K562 (cell line): ENCODE data around the gene TRAF3IP1. TPM values are rescaled to one million over a fixed set of nuclear protein-coding genes. Genes with fewer than 3 reads are reported as not detected.

Source experiments
- ATAC-seq: fragments of 200-7000 bp; cut with Tn5 transposase; 3 replicates; pipeline ENCODE4 v1.9.1; 2020; ENCODE audit warnings: moderate library complexity
- BruUV-seq: library from RNA; stranded (reverse); fragments of 400-500 nt; replicated peaks from 2 replicates; lab custom pipeline; 2021; lab: Mats Ljungman, UMichigan
- CTCF ChIA-PET: fragments of 300-600 bp; formaldehyde crosslinking; extraction: SDS; loops from one replicate; lab custom pipeline; 2021; ENCODE audit warnings: low intra/inter-chr PET ratio; lab: Yijun Ruan, JAX
- POLR2A ChIA-PET: fragments of 300-600, 350-650 bp; sonication (Branson Sonifier 250); formaldehyde crosslinking; extraction: SDS; loops from one replicate; lab custom pipeline; 2021; ENCODE audit warnings: antibody characterized with exemption, inconsistent platforms; lab: Yijun Ruan, JAX
- DNase-seq, 4 experiments: peaks; one replicate each; pipeline versions ENCODE4 v3.0.0 to v3.0.0-alpha.2; 2011 to 2018; ENCODE audit warnings: low spot score in 3 of 4, mixed read lengths in 3 of 4; ENCODE audit errors: extremely low read depth in 1 of 4
- FAIRE-seq: peaks from 2 replicates; lab custom pipeline; 2011; peaks lifted over from hg19 to GRCh38; lab: Jason Lieb, UNC
- H2AFZ ChIP-seq: 2 replicates; pipeline ENCODE4 v1.6.0; 2011; ENCODE audit warnings: low read depth, low read length, control low read depth, inconsistent platforms
- H3K27ac ChIP-seq: fragments of 200-600 bp; 3 replicates; pipeline ENCODE4 v1.8.0; 2011; ENCODE audit warnings: low read depth, mild to moderate bottlenecking, control low read depth, inconsistent platforms, low read length, moderate library complexity, mixed read lengths; ENCODE audit errors: extremely low read depth
- H3K27me3 ChIP-seq, 2 experiments: fragments of 300-600 bp in 1 of 2; 2 replicates in 1 of 2; 3 replicates in 1 of 2; pipeline versions ENCODE4 v1.6.0 to v1.8.0; 2011; ENCODE audit warnings: inconsistent platforms in 2 of 2, low read length in 2 of 2, mild to moderate bottlenecking in 1 of 2, mixed read lengths in 1 of 2, moderate library complexity in 1 of 2; ENCODE audit not compliant: control insufficient read depth in 2 of 2, insufficient read depth in 2 of 2
- H3K36me3 ChIP-seq: fragments of 300-600 bp; 3 replicates; pipeline ENCODE4 v1.8.0; 2011; ENCODE audit warnings: mild to moderate bottlenecking, low read length, inconsistent platforms; ENCODE audit not compliant: control insufficient read depth, insufficient read depth
- H3K4me1 ChIP-seq, 2 experiments: fragments of 200-600 bp in 1 of 2; replicated peaks in 1 of 2; 2 replicates in 1 of 2; 3 replicates in 1 of 2; pipeline versions ENCODE4 v1.5.1 to v1.8.0; 2011; ENCODE audit warnings: inconsistent platforms in 2 of 2, low read length in 2 of 2, mild to moderate bottlenecking in 1 of 2, mixed read lengths in 1 of 2, moderate library complexity in 1 of 2; ENCODE audit not compliant: control insufficient read depth in 2 of 2, insufficient read depth in 2 of 2
- H3K4me2 ChIP-seq: 2 replicates; pipeline ENCODE4 v1.6.1; 2011; ENCODE audit warnings: low read length, control low read depth, inconsistent platforms, mixed read lengths; ENCODE audit not compliant: insufficient read depth
- H3K4me3 ChIP-seq: fragments of 200-600 bp; sonication (generic), shearing (Covaris generic); 2 replicates; pipeline ENCODE4 v1.5.1; 2016; ENCODE audit warnings: control low read depth, inconsistent platforms
- H3K79me2 ChIP-seq: fragments of 200-600 bp; 3 replicates; pipeline ENCODE4 v1.8.0; 2011; ENCODE audit warnings: low read length, inconsistent platforms; ENCODE audit not compliant: control insufficient read depth, insufficient read depth
- H3K9ac ChIP-seq, 2 experiments: 2 replicates each; pipeline versions ENCODE4 v1.6.0 to v1.6.1; 2011; ENCODE audit warnings: low read depth in 2 of 2, low read length in 2 of 2, control low read depth in 1 of 2, inconsistent platforms in 1 of 2, mild to moderate bottlenecking in 1 of 2, mixed read lengths in 1 of 2; ENCODE audit not compliant: insufficient read depth in 1 of 2
- H3K9me1 ChIP-seq: one replicate; pipeline ENCODE4 v1.6.0; 2011; ENCODE audit warnings: inconsistent platforms, mild to moderate bottlenecking, low read length, moderate library complexity; ENCODE audit not compliant: control insufficient read depth, insufficient read depth
- H3K9me3 ChIP-seq: replicated peaks from 2 replicates; pipeline ENCODE4 v1.5.1; 2011; ENCODE audit warnings: low read depth, low read length, inconsistent platforms; ENCODE audit not compliant: control insufficient read depth, insufficient read depth
- H4K20me1 ChIP-seq: replicated peaks from 2 replicates; pipeline ENCODE4 v1.6.1; 2011; ENCODE audit warnings: low read length, inconsistent platforms, mixed read lengths; ENCODE audit not compliant: control insufficient read depth, insufficient read depth
- DPF2 ChIP-seq: fragments of 450-650 bp; IDR thresholded peaks from 2 replicates; pipeline ENCODE4 v1.6.1; 2016
- HDAC8 ChIP-seq: fragments of 450-650 bp; IDR thresholded peaks from 2 replicates; pipeline ENCODE4 v1.6.1; 2016; ENCODE audit warnings: mild to moderate bottlenecking, missing genetic modification characterization, moderate library complexity, missing compliant biosample characterization
- HMBOX1 ChIP-seq: sonication (generic); IDR thresholded peaks from 2 replicates; pipeline ENCODE4 v1.6.1; 2016
- KDM2B ChIP-seq: fragments of 250-450 bp; sonication (Bioruptor Pico); IDR thresholded peaks from 2 replicates; pipeline ENCODE4 v1.8.0; 2021; ENCODE audit warnings: mild to moderate bottlenecking, moderate library complexity
- MXD1 ChIP-seq: fragments of 250-450 bp; sonication (Bioruptor Pico); IDR thresholded peaks from 2 replicates; pipeline ENCODE4 v1.8.0; 2021; ENCODE audit warnings: borderline replicate concordance, mild to moderate bottlenecking, moderate library complexity; ENCODE audit not compliant: poor library complexity, severe bottlenecking
- PHF20 ChIP-seq: fragments of 450-650 bp; IDR thresholded peaks from 2 replicates; pipeline ENCODE4 v1.6.1; 2018; ENCODE audit not compliant: partially characterized antibody
- PURB ChIP-seq: sonication (generic); formaldehyde crosslinking; IDR thresholded peaks from 2 replicates; pipeline ENCODE4 v1.9.0; 2021; ENCODE audit warnings: low read depth, mild to moderate bottlenecking, missing genetic modification reagents
- RBM15 ChIP-seq: fragments of 200-400 bp; formaldehyde crosslinking; IDR thresholded peaks from 2 replicates; pipeline ENCODE4 v1.6.1; 2018; ENCODE audit warnings: mild to moderate bottlenecking, low read length, moderate library complexity; ENCODE audit not compliant: insufficient read depth
- ZNF740 ChIP-seq, 3 experiments: fragments of 200-800 bp in 1 of 3; sonication (Bioruptor generic) in 1 of 3; sonication (generic) in 1 of 3; formaldehyde crosslinking in 1 of 3; IDR thresholded peaks; 2 replicates each; pipeline versions ENCODE4 v1.6.1 to v1.8.0; 2016 to 2022; ENCODE audit warnings: mild to moderate bottlenecking in 2 of 3, missing compliant biosample characterization in 2 of 3, missing genetic modification characterization in 2 of 3, missing genetic modification reagents in 1 of 3
- WGBS: fragments of 100-300 bp; shearing (Covaris generic); methylation state at CpG from one replicate; pipeline ENCODE4 v1.1.6; 2016; ENCODE audit warnings: low coverage, mixed read lengths; ENCODE audit not compliant: insufficient coverage; ENCODE audit errors: missing lambda C conversion rate; 5-methylcytosine and 5-hydroxymethylcytosine counted together
- in situ Hi-C: fragments of 300-500 bp; cut with MboI; formaldehyde crosslinking; loops from 4 replicates; pipeline ENCODE4 v1.15.0; 2018; ENCODE audit warnings: inconsistent platforms, mixed read lengths
- intact Hi-C: fragments of 100-400 bp; cut with micrococcal nuclease; formaldehyde crosslinking; loops from 2 replicates; pipeline ENCODE4 v1.14.2; 2022
- polyA plus RNA-seq, 8 experiments: library from polyadenylated mRNA; depleted of rRNA in 4 of 8; stranded (reverse) in 5 of 8; unstranded in 3 of 8; fragments of >200 nt; fragmentation: Nextera tagmentation in 2 of 8; fragmentation: Illumina TruSeq in 1 of 8; extraction: Ambion mirVana in 2 of 8; extraction: Trizol in 1 of 8; gene quantifications; 2 replicates each; pipeline versions ENCODE4 v1.2.1 to v1.2.3, GENCODE V29; 2011 to 2014; ENCODE audit warnings: inconsistent platforms in 1 of 8, missing spikeins in 1 of 8
- total RNA-seq, 7 experiments: library from RNA; depleted of rRNA in 6 of 7; stranded (reverse); fragments of >200 nt in 6 of 7; fragmentation: Illumina TruSeq in 2 of 7; extraction: Trizol in 2 of 7; gene quantifications; 2 replicates each; pipeline versions ENCODE4 v1.2.1 to v1.2.3, GENCODE V29; 2011 to 2021; ENCODE audit warnings: low replicate concordance in 1 of 7
- TF ChIP-seq, protein P1 (sequence below): sonication (generic); formaldehyde crosslinking; IDR thresholded peaks from 2 replicates; pipeline ENCODE4 v1.8.0; 2023; ENCODE audit warnings: missing genetic modification reagents, mild to moderate bottlenecking, borderline replicate concordance

Gene TRAF3IP1
- total and polyA plus RNA-seq, 9 of the 15 experiments (the other 6 are each of a cell fraction or from before 2014, with no cell fraction given), result 1.3 to 7.4 (median 3.4) TPM

DNA sequence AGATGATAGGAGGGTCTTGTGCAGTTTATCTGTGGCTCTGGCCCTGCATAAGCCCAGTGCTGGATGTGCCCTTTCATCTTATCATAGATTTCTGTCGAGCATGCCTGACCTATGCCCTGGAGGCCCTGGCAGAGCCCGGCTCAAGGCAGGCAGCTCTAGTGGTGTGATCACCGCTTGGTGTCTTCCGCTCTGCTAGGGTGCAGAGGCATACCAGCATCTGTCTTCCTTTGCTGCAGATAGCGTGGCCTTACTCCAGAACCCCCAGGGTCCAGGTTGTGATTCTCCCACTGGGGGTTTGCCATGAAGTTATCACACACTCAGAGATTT is 13.7 kb upstream of the TRAF3IP1 start:
- Histone ChIP-seq H3K9me3 (no peaks in the 10 kb centered on the region), H3K9ac (no peak overlapping the region), H4K20me1 (no peaks in the 10 kb centered on the region), H2AFZ (no peak overlapping the region), H3K27me3 (peaks cover 3 to 23% of the 10 kb centered on the region in 2 experiments; a peak in 3 of 5 replicates), H3K27ac (no peak overlapping the region), H3K9me1 (no peaks in the 10 kb centered on the region), H3K4me1 (peaks cover 0 to 6% of the 10 kb centered on the region in 2 experiments; a peak in 1 of 5 replicates), H3K4me3 (no peak overlapping the region), H3K4me2 (no peak overlapping the region), H3K79me2 (no peaks in the 10 kb centered on the region), H3K36me3 (no peaks in the 10 kb centered on the region)
- in situ Hi-C loops (no loop called here), intact Hi-C loops (no loop called here)
- FAIRE-seq, result no peak
- BruUV-seq, result no TSS peak
- no peak for ATAC-seq
- no peak for DNase-seq
- CTCF ChIA-PET, result no interaction called here
- POLR2A ChIA-PET, result interaction anchor here (0.6 kb wide), 1 partner anchor 81 kb away, joined by 3 read pairs; no protein-coding TSS in a partner anchor
- 20% methylated on average over 5 of the region's 5 CpGs for WGBS
- no peak for TF ChIP-seq ZNF740 (CRISPR knock-in tag; IDR thresholded peaks at IDR 0.05)
- no peak for TF ChIP-seq ZNF740 (tag; IDR thresholded peaks at IDR 0.05)
- TF ChIP-seq MXD1 (CRISPR knock-in tag), result no peak
- no peak for TF ChIP-seq PHF20
- TF ChIP-seq PURB (CRISPR knock-in tag), result no peak
- TF ChIP-seq KDM2B (CRISPR knock-in tag), result no peak
- no peak for TF ChIP-seq DPF2
- TF ChIP-seq RBM15, result no peak
- TF ChIP-seq HDAC8, result no peak
- TF ChIP-seq HMBOX1, result no peak
- TF ChIP-seq, protein P1, sequence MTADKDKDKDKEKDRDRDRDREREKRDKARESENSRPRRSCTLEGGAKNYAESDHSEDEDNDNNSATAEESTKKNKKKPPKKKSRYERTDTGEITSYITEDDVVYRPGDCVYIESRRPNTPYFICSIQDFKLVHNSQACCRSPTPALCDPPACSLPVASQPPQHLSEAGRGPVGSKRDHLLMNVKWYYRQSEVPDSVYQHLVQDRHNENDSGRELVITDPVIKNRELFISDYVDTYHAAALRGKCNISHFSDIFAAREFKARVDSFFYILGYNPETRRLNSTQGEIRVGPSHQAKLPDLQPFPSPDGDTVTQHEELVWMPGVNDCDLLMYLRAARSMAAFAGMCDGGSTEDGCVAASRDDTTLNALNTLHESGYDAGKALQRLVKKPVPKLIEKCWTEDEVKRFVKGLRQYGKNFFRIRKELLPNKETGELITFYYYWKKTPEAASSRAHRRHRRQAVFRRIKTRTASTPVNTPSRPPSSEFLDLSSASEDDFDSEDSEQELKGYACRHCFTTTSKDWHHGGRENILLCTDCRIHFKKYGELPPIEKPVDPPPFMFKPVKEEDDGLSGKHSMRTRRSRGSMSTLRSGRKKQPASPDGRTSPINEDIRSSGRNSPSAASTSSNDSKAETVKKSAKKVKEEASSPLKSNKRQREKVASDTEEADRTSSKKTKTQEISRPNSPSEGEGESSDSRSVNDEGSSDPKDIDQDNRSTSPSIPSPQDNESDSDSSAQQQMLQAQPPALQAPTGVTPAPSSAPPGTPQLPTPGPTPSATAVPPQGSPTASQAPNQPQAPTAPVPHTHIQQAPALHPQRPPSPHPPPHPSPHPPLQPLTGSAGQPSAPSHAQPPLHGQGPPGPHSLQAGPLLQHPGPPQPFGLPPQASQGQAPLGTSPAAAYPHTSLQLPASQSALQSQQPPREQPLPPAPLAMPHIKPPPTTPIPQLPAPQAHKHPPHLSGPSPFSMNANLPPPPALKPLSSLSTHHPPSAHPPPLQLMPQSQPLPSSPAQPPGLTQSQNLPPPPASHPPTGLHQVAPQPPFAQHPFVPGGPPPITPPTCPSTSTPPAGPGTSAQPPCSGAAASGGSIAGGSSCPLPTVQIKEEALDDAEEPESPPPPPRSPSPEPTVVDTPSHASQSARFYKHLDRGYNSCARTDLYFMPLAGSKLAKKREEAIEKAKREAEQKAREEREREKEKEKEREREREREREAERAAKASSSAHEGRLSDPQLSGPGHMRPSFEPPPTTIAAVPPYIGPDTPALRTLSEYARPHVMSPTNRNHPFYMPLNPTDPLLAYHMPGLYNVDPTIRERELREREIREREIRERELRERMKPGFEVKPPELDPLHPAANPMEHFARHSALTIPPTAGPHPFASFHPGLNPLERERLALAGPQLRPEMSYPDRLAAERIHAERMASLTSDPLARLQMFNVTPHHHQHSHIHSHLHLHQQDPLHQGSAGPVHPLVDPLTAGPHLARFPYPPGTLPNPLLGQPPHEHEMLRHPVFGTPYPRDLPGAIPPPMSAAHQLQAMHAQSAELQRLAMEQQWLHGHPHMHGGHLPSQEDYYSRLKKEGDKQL (CRISPR knock-in tag), result no peak
